K562 (cell line): ENCODE results near the gene RIMKLB. TPM values are rescaled to one million over a fixed set of nuclear protein-coding genes. Genes with fewer than 3 reads are reported as not detected.
A peak's percentile ranks its signal among the peaks of the same experiment; 100 is the strongest.

Source experiments
- CHD2 ChIP-seq: IDR thresholded peaks from 2 replicates; pipeline ENCODE4 v1.6.1; 2011; ENCODE audit warnings: low read depth, low read length
- CTBP1 ChIP-seq: fragments of 450-650 bp; IDR thresholded peaks from 2 replicates; pipeline ENCODE4 v1.6.1; 2016; ENCODE audit warnings: borderline replicate concordance
- HES1 ChIP-seq: fragments of 450-650 bp; IDR thresholded peaks from 2 replicates; pipeline ENCODE4 v1.6.1; 2016; ENCODE audit warnings: low read depth, mild to moderate bottlenecking, moderate library complexity
- PKNOX1 ChIP-seq: fragments of 450-650 bp; IDR thresholded peaks from 2 replicates; pipeline ENCODE4 v1.6.1; 2016
- SRSF3 ChIP-seq: fragments of 200-400 bp; formaldehyde crosslinking; IDR thresholded peaks from 2 replicates; pipeline ENCODE4 v1.6.1; 2016; ENCODE audit warnings: mild to moderate bottlenecking, low read length, moderate library complexity; ENCODE audit not compliant: insufficient read depth
- ZNF584 ChIP-seq: fragments of 200-800 bp; sonication (Bioruptor generic); IDR thresholded peaks from 2 replicates; pipeline ENCODE4 v1.6.1; 2016; ENCODE audit warnings: low read depth, mild to moderate bottlenecking, missing genetic modification characterization, missing compliant biosample characterization
- ZNF644 ChIP-seq: fragments of 200-800 bp; sonication (Bioruptor generic); IDR thresholded peaks from 2 replicates; pipeline ENCODE4 v1.6.1; 2016; ENCODE audit warnings: low read depth, missing genetic modification characterization, missing compliant biosample characterization
- polyA plus RNA-seq, 8 experiments: library from polyadenylated mRNA; depleted of rRNA in 4 of 8; stranded (reverse) in 5 of 8; unstranded in 3 of 8; fragments of >200 nt; fragmentation: Nextera tagmentation in 2 of 8; fragmentation: Illumina TruSeq in 1 of 8; extraction: Ambion mirVana in 2 of 8; extraction: Trizol in 1 of 8; gene quantifications; 2 replicates each; pipeline versions ENCODE4 v1.2.1 to v1.2.3, GENCODE V29; 2011 to 2014; ENCODE audit warnings: inconsistent platforms in 1 of 8, missing spikeins in 1 of 8
- total RNA-seq, 7 experiments: library from RNA; depleted of rRNA in 6 of 7; stranded (reverse); fragments of >200 nt in 6 of 7; fragmentation: Illumina TruSeq in 2 of 7; extraction: Trizol in 2 of 7; gene quantifications; 2 replicates each; pipeline versions ENCODE4 v1.2.1 to v1.2.3, GENCODE V29; 2011 to 2021; ENCODE audit warnings: low replicate concordance in 1 of 7
- TF ChIP-seq, protein P1 (sequence below): fragments of 450-650 bp; IDR thresholded peaks from 2 replicates; pipeline ENCODE4 v1.6.1; 2018; ENCODE audit not compliant: partially characterized antibody
- TF ChIP-seq, protein P2 (sequence below), 2 experiments: fragments of 200-800 bp in 1 of 2; sonication (Bioruptor generic) in 1 of 2; sonication (generic) in 1 of 2; formaldehyde crosslinking in 1 of 2; IDR thresholded peaks in 1 of 2; conservative IDR thresholded peaks in 1 of 2; 2 replicates each; pipeline versions ENCODE4 v1.5.0 to v1.6.1; 2016 to 2020; ENCODE audit warnings: missing compliant biosample characterization in 1 of 2, missing genetic modification characterization in 1 of 2, missing genetic modification reagents in 1 of 2

Gene RIMKLB
- total and polyA plus RNA-seq, 9 of the 15 experiments (the other 6 are each of a cell fraction or from before 2014, with no cell fraction given) = 6.5 to 22.8 (median 17.2) TPM

- TF ChIP-seq HES1 (0 out of 2 replicates have a peak, but pooled peaks have one; percentile 20), ZNF584 (CRISPR knock-in tag) (0 out of 2 replicates have a peak, but pooled peaks have one; percentile 12), CHD2 (peak; percentile 82), ZNF644 (tag) (0 out of 2 replicates have a peak, but pooled peaks have one; percentile 1), SRSF3 (no peak), CTBP1 (peak; percentile 70), PKNOX1 (peak; percentile 33; the same call in 1 of the 2 replicates)
- TF ChIP-seq, protein P1, sequence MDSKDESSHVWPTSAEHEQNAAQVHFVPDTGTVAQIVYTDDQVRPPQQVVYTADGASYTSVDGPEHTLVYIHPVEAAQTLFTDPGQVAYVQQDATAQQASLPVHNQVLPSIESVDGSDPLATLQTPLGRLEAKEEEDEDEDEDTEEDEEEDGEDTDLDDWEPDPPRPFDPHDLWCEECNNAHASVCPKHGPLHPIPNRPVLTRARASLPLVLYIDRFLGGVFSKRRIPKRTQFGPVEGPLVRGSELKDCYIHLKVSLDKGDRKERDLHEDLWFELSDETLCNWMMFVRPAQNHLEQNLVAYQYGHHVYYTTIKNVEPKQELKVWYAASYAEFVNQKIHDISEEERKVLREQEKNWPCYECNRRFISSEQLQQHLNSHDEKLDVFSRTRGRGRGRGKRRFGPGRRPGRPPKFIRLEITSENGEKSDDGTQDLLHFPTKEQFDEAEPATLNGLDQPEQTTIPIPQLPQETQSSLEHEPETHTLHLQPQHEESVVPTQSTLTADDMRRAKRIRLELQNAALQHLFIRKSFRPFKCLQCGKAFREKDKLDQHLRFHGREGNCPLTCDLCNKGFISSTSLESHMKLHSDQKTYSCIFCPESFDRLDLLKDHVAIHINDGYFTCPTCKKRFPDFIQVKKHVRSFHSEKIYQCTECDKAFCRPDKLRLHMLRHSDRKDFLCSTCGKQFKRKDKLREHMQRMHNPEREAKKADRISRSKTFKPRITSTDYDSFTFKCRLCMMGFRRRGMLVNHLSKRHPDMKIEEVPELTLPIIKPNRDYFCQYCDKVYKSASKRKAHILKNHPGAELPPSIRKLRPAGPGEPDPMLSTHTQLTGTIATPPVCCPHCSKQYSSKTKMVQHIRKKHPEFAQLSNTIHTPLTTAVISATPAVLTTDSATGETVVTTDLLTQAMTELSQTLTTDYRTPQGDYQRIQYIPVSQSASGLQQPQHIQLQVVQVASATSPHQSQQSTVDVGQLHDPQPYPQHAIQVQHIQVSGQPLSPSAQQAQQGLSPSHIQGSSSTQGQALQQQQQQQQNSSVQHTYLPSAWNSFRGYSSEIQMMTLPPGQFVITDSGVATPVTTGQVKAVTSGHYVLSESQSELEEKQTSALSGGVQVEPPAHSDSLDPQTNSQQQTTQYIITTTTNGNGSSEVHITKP = peak; percentile 59
- TF ChIP-seq, protein P2, sequence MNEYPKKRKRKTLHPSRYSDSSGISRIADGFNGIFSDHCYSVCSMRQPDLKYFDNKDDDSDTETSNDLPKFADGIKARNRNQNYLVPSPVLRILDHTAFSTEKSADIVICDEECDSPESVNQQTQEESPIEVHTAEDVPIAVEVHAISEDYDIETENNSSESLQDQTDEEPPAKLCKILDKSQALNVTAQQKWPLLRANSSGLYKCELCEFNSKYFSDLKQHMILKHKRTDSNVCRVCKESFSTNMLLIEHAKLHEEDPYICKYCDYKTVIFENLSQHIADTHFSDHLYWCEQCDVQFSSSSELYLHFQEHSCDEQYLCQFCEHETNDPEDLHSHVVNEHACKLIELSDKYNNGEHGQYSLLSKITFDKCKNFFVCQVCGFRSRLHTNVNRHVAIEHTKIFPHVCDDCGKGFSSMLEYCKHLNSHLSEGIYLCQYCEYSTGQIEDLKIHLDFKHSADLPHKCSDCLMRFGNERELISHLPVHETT (CRISPR knock-in tag; conservative IDR thresholded peaks at IDR 0.05 in 1 of 2, IDR thresholded peaks at IDR 0.05 in 1 of 2) = peak in 1 of 2 experiments; percentile 80; a peak in 2 of 4 replicates
Measured at GRCh38 chr12:8697476-8698131, at the start of gene RIMKLB (continued).
